Activated CD8-positive, alpha-beta memory T cell treated with anti-CD3 and anti-CD28 coated beads, Interleukin-2, amount 10 ng/mL, durations not matched to agents 7 days and 5 days (primary cell): Measurements from ENCODE around the gene HIVEP1. TPM values are rescaled to one million over a fixed set of nuclear protein-coding genes. Genes with fewer than 3 reads are reported as not detected.

Source experiments
- ATAC-seq: fragments of 150-1000 bp; cut with Tn5 transposase; one replicate; pipeline ENCODE4 v1.10.0; 2021; ENCODE audit warnings: moderate library complexity
- CTCF ChIA-PET: fragments of 350-600 bp; sonication (Branson Sonifier 250); formaldehyde crosslinking; loops from one replicate; lab custom pipeline; 2021; ENCODE audit warnings: antibody characterized with exemption; lab: Charles Lee
- DNase-seq: peaks from one replicate; pipeline ENCODE4 v3.0.0-alpha.2; 2020
- H3K27ac Mint-ChIP-seq: one replicate; pipeline ENCODE4 v1.8.0; 2021; ENCODE audit warnings: mild to moderate bottlenecking, mixed read lengths
- H3K27me3 Mint-ChIP-seq: one replicate; pipeline ENCODE4 v1.8.0; 2021; ENCODE audit warnings: mixed read lengths
- H3K36me3 Mint-ChIP-seq: one replicate; pipeline ENCODE4 v1.8.0; 2021; ENCODE audit warnings: mild to moderate bottlenecking, mixed read lengths
- H3K4me1 Mint-ChIP-seq: one replicate; pipeline ENCODE4 v1.8.0; 2021; ENCODE audit warnings: mixed read lengths
- H3K4me3 Mint-ChIP-seq: one replicate; pipeline ENCODE4 v1.8.0; 2021; ENCODE audit warnings: mild to moderate bottlenecking, moderate library complexity, mixed read lengths
- H3K9me3 Mint-ChIP-seq: one replicate; pipeline ENCODE4 v1.8.0; 2022; ENCODE audit warnings: low read depth, mixed read lengths
- total RNA-seq, 2 experiments: library from RNA; stranded (reverse); gene quantifications; one replicate each; pipeline ENCODE4 v1.2.3, GENCODE V29; 2021

The HIVEP1 gene
- total RNA-seq, 2 experiments from 2014 or later, result 31.1 to 42.0 TPM

DNA sequence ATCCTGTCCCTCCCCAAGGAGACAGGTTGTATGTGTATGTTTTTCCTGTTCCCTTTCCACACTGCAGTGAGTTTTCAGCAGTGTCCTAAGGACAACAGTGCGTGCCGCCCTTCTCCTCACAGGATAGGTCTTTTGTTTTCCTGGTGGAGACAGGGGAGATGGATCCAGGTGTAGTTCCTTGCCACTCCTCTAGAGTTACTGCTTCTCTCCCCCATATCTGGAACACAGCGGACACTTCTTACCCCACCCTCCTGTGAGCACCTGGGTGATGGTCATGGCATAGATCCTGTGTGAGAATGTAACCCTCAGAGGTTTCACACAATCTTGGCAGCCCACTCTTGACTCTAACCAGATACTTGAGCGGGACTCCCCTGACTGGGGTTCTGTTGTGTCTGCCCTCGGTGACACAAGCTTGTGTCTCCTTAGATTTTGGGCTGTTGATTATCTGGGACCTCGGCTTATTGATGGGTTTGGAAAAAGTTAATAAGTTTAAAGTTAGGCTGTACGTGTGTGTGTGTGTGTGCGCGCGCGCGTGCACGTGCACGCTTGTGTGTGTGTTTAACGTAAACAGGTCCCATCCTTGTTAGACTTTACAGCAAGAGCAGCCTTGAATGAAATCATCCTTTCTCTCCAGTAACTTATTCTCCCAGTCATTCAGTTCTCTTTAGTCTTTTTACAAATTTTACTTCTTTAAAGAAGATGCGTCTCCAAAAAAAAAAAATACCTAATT is 146.7 kb downstream of the HIVEP1 start:
- peaks cover 43% of the 10 kb centered on the region for H3K36me3 Mint-ChIP-seq
- H3K27me3 Mint-ChIP-seq, result no peaks in the 10 kb centered on the region
- CTCF ChIA-PET, result no interaction called here
- no peak overlapping the region for H3K4me3 Mint-ChIP-seq
- H3K4me1 Mint-ChIP-seq, result peaks cover 55% of the 10 kb centered on the region
- H3K27ac Mint-ChIP-seq, result no peak overlapping the region
- DNase-seq, result no peak
- no peak for ATAC-seq
- H3K9me3 Mint-ChIP-seq, result no peaks in the 10 kb centered on the region

DNA sequence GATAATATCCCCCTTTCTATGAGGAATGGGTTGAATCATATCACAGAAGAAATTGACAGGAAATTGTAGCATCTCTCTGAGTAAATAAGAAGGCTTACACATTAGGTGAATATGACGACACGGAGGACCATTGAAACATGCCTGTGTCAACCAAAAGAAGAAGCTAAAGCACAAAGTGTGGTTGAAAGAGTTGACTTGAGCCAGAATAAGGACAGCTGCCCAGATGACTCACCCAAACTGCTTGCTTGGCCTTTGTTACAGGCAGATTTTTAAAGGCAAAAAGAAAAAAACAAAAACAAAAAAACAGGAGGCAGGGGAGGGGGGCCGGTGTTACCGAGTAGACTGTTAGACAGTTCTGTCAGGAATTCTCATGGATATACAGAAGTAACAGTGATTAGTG is 148.2 kb downstream of the HIVEP1 start:
- ATAC-seq, result no peak
- CTCF ChIA-PET, result no interaction called here
- no peaks in the 10 kb centered on the region for H3K27me3 Mint-ChIP-seq

DNA sequence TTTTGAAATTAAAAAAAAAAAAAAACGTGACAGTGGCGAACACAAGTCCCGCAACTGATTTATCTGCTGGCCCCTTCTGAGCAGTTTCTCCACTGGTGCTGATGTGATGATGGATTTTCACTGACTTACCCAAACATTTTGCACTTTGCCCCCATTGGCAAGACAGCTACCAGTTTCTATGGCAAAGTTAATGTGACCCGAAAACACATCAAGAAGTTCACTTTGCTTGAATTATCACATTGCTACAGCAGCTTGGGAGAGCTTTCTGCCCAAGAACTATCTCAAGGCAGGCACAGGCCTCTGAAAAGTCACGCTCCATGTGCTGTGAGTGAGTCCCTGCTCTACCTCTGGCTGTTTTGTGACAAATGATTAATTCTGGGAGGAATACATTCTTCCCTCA is 150.1 kb downstream of the HIVEP1 start:
- H3K9me3 Mint-ChIP-seq, result no peaks in the 10 kb centered on the region
- peaks cover 48% of the 10 kb centered on the region for H3K36me3 Mint-ChIP-seq
- H3K27ac Mint-ChIP-seq, result no peak overlapping the region
- no peak for ATAC-seq
- no peak overlapping the region for H3K4me3 Mint-ChIP-seq
- DNase-seq, result no peak
- CTCF ChIA-PET, result interaction anchor here (0.7 to 1.8 kb wide), 2 partner anchors 52 to 71 kb away, joined by 3 to 17 read pairs; no protein-coding TSS in a partner anchor
- H3K4me1 Mint-ChIP-seq, result peaks cover 53% of the 10 kb centered on the region
- H3K27me3 Mint-ChIP-seq, result no peaks in the 10 kb centered on the region

More for the DNA sequence above, 148.2 kb downstream of the HIVEP1 start:
- DNase-seq, result no peak
- H3K4me3 Mint-ChIP-seq, result no peak overlapping the region
- H3K36me3 Mint-ChIP-seq, result peaks cover 52% of the 10 kb centered on the region
- no peaks in the 10 kb centered on the region for H3K9me3 Mint-ChIP-seq
- peaks cover 61% of the 10 kb centered on the region for H3K4me1 Mint-ChIP-seq
- H3K27ac Mint-ChIP-seq, result peak overlapping the region; percentile 62

DNA sequence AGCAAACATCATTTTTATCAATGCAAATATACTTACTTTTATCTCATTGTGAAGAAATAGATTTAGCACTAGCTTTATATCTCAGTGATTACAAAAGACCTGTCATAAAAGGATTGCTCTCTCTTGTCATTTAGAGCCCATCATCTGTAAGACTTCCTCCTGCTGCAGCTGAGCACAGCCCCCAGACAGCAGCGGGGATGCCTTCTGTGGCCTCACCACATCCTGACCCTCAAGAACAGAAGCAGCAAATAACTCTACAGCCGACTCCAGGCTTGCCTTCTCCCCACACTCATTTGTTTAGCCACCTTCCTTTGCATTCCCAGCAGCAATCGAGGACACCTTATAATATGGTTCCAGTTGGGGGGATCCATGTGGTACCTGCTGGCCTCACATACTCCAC is 151.0 kb downstream of the HIVEP1 start:
- H3K36me3 Mint-ChIP-seq, result peaks cover 41% of the 10 kb centered on the region
- H3K4me1 Mint-ChIP-seq, result peaks cover 43% of the 10 kb centered on the region
- CTCF ChIA-PET, result interaction anchor here (0.8 to 1.8 kb wide), 3 partner anchors 47 to 126 kb away, joined by 3 to 17 read pairs (median 4); no protein-coding TSS in a partner anchor
- H3K9me3 Mint-ChIP-seq, result no peaks in the 10 kb centered on the region
- H3K27me3 Mint-ChIP-seq, result no peaks in the 10 kb centered on the region
- peak overlapping the region; percentile 25 for H3K4me3 Mint-ChIP-seq
- peak; percentile 91 for DNase-seq
- peak; percentile 99 for ATAC-seq
- peak overlapping the region; percentile 81 for H3K27ac Mint-ChIP-seq

DNA sequence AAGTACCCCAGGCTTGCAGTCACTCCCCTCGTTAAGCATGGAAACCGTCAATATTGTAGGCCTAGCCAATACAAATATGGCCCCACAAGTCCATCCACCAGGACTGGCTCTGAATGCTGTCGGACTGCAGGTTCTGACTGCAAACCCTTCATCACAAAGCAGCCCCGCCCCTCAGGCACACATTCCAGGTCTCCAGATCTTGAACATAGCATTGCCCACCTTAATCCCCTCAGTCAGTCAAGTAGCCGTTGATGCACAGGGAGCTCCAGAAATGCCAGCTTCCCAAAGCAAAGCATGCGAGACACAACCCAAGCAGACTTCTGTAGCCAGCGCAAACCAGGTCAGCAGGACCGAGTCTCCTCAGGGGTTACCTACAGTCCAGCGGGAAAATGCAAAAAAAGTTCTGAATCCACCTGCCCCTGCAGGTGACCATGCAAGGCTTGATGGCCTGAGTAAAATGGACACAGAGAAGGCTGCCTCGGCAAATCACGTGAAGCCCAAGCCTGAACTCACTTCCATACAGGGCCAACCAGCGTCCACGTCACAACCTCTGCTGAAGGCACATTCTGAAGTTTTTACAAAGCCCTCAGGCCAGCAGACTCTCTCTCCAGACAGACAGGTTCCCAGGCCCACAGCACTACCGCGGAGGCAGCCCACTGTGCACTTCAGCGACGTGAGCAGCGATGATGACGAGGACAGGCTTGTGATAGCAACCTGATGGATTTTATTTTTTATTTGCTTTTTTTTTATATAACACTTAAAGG is 151.8 kb downstream of the HIVEP1 start:
- peaks cover 39% of the 10 kb centered on the region for H3K4me1 Mint-ChIP-seq
- H3K4me3 Mint-ChIP-seq, result no peak overlapping the region
- no peaks in the 10 kb centered on the region for H3K9me3 Mint-ChIP-seq
- ATAC-seq (no peak), DNase-seq (no peak)
- peak overlapping the region; percentile 35 for H3K27ac Mint-ChIP-seq
- CTCF ChIA-PET, result interaction anchor here (1.1 kb wide), 1 partner anchor 46 kb away, joined by 3 read pairs; no protein-coding TSS in a partner anchor
- no peaks in the 10 kb centered on the region for H3K27me3 Mint-ChIP-seq
- peaks cover 37% of the 10 kb centered on the region for H3K36me3 Mint-ChIP-seq

DNA sequence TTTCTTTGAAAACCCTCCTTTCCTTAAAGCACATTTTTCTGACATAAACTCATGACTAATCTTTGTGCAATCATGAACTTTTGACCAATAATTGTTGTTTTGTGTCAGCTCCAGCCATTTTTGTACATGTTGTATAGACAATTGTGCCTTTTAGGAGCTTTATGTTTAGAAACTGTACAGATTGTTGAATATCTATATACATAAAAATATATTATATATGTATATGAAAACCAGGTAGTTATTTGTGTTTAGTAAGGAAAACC is 152.3 kb downstream of the HIVEP1 start:
- CTCF ChIA-PET, result no interaction called here

DNA sequence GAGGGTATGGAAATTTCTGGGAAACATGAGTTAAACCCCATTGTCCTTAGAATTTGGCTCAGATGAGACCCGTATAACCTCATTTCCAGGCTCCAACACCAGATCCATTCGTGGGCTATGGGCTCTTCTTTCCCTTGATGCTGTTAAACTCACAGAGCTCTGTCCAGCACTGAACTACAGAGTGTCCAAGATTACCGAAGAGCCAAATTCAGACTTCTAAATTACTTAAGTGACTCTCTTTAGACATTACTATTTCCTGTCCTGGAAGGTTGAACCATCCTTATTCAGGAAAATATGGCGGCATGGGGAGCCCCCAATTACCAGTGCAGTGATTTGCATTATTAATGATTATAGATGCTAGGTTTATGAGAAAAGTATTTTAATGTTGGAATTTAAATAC is 153.2 kb downstream of the HIVEP1 start:
- Mint-ChIP-seq H3K4me3 (no peak overlapping the region), H3K36me3 (peaks cover 33% of the 10 kb centered on the region), H3K9me3 (no peaks in the 10 kb centered on the region), H3K4me1 (peaks cover 34% of the 10 kb centered on the region), H3K27ac (no peak overlapping the region), H3K27me3 (no peaks in the 10 kb centered on the region)
- CTCF ChIA-PET, result no interaction called here
- no peak for DNase-seq
- ATAC-seq, result no peak

More for the DNA sequence above, 152.3 kb downstream of the HIVEP1 start:
- Mint-ChIP-seq H3K27ac (no peak overlapping the region), H3K4me3 (no peak overlapping the region), H3K9me3 (no peaks in the 10 kb centered on the region), H3K36me3 (peaks cover 34% of the 10 kb centered on the region), H3K4me1 (peaks cover 39% of the 10 kb centered on the region), H3K27me3 (no peaks in the 10 kb centered on the region)
- no peak for ATAC-seq
- no peak for DNase-seq

DNA sequence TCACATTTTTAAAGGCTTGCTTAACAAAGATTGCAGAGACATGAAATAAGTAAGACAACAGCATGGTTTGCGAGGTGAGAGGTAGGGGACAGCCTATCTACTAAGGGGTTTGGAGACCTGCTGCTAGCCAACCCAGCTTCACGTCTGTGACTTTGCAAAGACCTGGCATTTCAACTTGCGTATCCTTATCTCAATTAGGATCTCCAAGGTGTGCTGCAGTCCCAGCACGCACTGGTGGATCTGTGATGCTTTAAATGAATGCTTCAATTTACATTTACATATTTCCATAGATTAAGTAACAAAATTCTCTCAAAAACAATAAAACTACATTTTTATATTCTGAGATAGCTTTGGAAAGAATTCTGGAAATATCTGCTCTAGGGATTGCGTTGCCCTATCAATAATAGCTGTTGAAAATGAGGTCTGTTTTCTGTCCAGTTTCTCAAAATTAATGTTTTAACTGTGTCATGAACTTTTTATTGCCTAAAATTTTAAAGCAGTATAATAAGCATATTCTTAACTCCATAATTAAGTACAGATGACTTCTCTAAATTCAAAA is 153.7 kb downstream of the HIVEP1 start:
- DNase-seq, result no peak
- H3K27me3 Mint-ChIP-seq, result no peaks in the 10 kb centered on the region
- H3K4me1 Mint-ChIP-seq, result peaks cover 29% of the 10 kb centered on the region
- no peaks in the 10 kb centered on the region for H3K9me3 Mint-ChIP-seq
- H3K27ac Mint-ChIP-seq, result no peak overlapping the region
- H3K4me3 Mint-ChIP-seq, result no peak overlapping the region
- H3K36me3 Mint-ChIP-seq, result peaks cover 31% of the 10 kb centered on the region
- CTCF ChIA-PET, result no interaction called here
- no peak for ATAC-seq

DNA sequence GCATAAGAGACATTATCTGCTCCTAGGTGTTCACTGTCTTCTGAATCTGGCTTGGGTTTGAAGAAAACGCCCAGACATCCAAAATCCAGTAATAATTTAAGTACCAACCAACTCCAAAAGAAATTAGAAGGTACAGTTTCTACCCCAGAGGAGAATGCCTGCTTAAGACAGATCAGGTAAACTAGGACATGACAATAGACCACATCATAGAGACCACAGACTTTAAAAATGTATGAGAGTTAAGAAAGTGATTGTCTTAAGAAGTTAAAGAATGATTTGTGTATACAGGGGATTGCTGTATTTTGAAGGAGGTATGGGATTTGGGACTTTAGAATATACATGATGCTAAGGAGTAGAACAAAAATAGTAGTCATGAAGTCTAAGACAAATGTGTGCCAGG is 157.3 kb downstream of the HIVEP1 start:
- H3K9me3 Mint-ChIP-seq, result no peaks in the 10 kb centered on the region
- ATAC-seq, result no peak

DNA sequence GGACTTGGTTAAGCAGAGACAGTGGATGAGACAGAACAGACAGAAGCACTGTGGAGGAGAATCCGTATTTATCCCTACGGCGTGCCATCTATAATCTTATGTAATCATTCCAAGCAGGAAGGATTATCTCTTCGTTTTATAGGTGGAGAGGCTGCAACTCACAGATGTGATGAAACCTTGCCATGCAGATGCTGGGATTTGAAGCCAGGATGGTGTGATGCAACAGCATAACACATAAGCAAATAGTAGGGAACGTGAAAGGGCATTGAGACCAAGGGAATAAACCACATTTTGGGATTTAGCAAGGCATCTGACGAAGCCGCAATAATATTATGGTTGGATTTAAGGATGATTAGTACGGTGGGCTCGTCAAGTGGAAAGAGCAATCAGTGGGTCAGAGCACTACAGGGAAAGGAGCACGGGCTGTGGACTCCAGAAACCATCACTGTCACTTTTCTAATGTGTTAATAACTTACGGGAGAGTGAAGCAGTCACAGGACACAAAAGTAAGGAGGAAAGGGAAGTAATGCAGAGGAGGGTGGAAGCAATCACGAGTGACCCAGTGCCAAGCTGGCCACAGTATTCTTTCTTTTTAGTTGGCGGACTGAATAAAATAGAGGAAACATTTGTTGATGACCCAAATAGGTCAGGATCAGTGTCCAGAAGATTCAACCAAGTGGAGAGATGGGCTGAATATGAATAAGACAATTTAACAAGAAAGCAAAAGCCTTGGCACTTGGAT is 158.4 kb downstream of the HIVEP1 start:
- H3K27ac Mint-ChIP-seq, result no peak overlapping the region
- no peaks in the 10 kb centered on the region for H3K9me3 Mint-ChIP-seq
- peaks cover 3% of the 10 kb centered on the region for H3K27me3 Mint-ChIP-seq
- H3K36me3 Mint-ChIP-seq, result peaks cover 2% of the 10 kb centered on the region
- no peaks in the 10 kb centered on the region for H3K4me1 Mint-ChIP-seq
- CTCF ChIA-PET, result no interaction called here
- no peak overlapping the region for H3K4me3 Mint-ChIP-seq
- DNase-seq (no peak), ATAC-seq (no peak)

More for the DNA sequence above, 157.3 kb downstream of the HIVEP1 start:
- peaks cover 5% of the 10 kb centered on the region for H3K36me3 Mint-ChIP-seq
- no peak for DNase-seq
- no peak overlapping the region for H3K27ac Mint-ChIP-seq
- no peak overlapping the region for H3K4me3 Mint-ChIP-seq
- H3K27me3 Mint-ChIP-seq, result peaks cover 3% of the 10 kb centered on the region
- peaks cover 2% of the 10 kb centered on the region for H3K4me1 Mint-ChIP-seq
- CTCF ChIA-PET, result no interaction called here

DNA sequence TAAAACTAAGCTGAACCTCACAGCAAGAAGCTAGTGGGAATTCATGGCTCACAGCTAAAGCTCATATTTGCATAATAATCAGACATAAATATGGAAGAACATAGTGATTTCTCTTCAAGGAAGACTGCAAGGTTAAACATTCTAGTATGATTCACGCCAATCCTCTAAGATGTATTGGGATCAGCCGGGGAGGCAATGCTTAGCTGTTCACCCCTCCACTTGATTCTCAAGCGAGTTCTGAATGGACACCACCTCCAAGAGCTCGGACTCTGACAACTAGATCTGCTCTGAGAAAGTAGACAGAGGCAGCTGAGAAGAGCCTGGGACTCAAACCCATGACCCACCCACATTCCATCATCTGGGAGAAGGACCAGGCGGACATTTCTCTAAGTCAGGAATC is 159.6 kb downstream of the HIVEP1 start:
- peaks cover 2% of the 10 kb centered on the region for H3K36me3 Mint-ChIP-seq
- no peak for ATAC-seq
- no peak overlapping the region for H3K27ac Mint-ChIP-seq

DNA sequence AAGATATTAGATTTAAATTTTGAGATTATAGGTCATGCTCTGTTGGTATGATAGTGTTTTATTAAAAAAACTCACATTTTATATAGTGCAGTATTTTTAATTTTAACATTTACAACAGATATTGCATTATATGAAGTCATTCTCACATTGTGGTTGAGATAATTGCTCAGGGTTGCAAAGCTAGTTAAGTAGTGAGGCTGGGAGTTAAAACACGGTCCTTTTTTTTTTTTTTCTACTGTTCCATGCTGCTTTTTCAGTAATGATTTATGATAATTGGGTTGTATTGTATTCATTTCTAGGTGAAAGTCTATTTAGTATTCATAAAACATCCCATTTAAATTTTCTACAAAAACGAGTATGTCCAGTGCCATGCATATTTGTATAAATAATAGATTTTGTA is 160.5 kb downstream of the HIVEP1 start:
- no peak for ATAC-seq
- CTCF ChIA-PET, result interaction anchor here (0.7 kb wide), 1 partner anchor 150 kb away, joined by 3 read pairs; no protein-coding TSS in a partner anchor
- Mint-ChIP-seq H3K27me3 (peaks cover 7% of the 10 kb centered on the region), H3K4me1 (no peaks in the 10 kb centered on the region), H3K36me3 (peaks cover 4% of the 10 kb centered on the region), H3K9me3 (peaks cover 5% of the 10 kb centered on the region), H3K27ac (no peak overlapping the region), H3K4me3 (no peak overlapping the region)
- DNase-seq, result no peak

More for the DNA sequence above, 159.6 kb downstream of the HIVEP1 start:
- H3K9me3 Mint-ChIP-seq, result peaks cover 1% of the 10 kb centered on the region
- DNase-seq, result no peak
- no peaks in the 10 kb centered on the region for H3K4me1 Mint-ChIP-seq
- H3K27me3 Mint-ChIP-seq, result peaks cover 4% of the 10 kb centered on the region
- CTCF ChIA-PET, result interaction anchor here (0.7 kb wide), 1 partner anchor 149 kb away, joined by 3 read pairs; no protein-coding TSS in a partner anchor
- no peak overlapping the region for H3K4me3 Mint-ChIP-seq

DNA sequence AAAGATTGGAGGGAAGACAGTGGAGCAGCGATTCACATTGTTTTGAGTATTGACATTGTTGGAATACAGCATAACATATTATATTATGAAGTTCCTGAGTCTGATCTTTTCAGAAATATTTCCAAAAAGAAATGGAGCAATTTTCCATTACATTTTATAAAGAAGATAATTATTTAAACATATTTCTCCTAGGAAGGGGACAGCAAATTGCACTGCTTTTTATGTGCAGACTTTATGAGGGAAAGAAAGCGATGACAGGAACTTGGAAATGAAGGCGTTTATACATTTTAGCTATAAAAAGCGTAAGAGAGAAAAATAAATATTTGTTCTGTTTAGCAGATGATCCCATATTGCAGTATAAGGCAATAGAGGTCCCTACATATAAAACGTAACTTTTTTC is 161.1 kb downstream of the HIVEP1 start:
- Mint-ChIP-seq H3K27ac (no peak overlapping the region), H3K9me3 (peaks cover 5% of the 10 kb centered on the region), H3K4me1 (no peaks in the 10 kb centered on the region), H3K36me3 (peaks cover 4% of the 10 kb centered on the region), H3K27me3 (peaks cover 7% of the 10 kb centered on the region), H3K4me3 (no peak overlapping the region)
- ATAC-seq (no peak), DNase-seq (no peak)
- CTCF ChIA-PET, result no interaction called here
